Measurements from ENCODE around the gene XKRX. TPM values are rescaled to one million over a fixed set of nuclear protein-coding genes. Genes with fewer than 3 reads are reported as not detected.

The XKRX gene
- total and polyA plus RNA-seq, 12 donors = 0.03 TPM; not detected in 11

GRCh38 chrX:100880368-100880767 lies 48.3 kb downstream of the XKRX start:
- Histone ChIP-seq H3K27me3 (peaks cover 0 to 52% (median 0%) of the 10 kb centered on the region in 7 donors), H3K9me3 (no peaks in the 10 kb centered on the region), H3K4me3 (no peak overlapping the region), H3K4me1 (no peaks in the 10 kb centered on the region), H3K27ac (no peak overlapping the region), H3K36me3 (no peaks in the 10 kb centered on the region)
- no peak for DNase-seq
- WGBS, 2 donors = 38 to 70% methylated on average over 2 of the region's 2 CpGs
- no peak for ATAC-seq
- intact Hi-C loops (cut with DNase I) = no loop called here
- TF ChIP-seq, protein P1, sequence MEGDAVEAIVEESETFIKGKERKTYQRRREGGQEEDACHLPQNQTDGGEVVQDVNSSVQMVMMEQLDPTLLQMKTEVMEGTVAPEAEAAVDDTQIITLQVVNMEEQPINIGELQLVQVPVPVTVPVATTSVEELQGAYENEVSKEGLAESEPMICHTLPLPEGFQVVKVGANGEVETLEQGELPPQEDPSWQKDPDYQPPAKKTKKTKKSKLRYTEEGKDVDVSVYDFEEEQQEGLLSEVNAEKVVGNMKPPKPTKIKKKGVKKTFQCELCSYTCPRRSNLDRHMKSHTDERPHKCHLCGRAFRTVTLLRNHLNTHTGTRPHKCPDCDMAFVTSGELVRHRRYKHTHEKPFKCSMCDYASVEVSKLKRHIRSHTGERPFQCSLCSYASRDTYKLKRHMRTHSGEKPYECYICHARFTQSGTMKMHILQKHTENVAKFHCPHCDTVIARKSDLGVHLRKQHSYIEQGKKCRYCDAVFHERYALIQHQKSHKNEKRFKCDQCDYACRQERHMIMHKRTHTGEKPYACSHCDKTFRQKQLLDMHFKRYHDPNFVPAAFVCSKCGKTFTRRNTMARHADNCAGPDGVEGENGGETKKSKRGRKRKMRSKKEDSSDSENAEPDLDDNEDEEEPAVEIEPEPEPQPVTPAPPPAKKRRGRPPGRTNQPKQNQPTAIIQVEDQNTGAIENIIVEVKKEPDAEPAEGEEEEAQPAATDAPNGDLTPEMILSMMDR (IDR thresholded peaks at IDR 0.05) = no peak

DNA sequence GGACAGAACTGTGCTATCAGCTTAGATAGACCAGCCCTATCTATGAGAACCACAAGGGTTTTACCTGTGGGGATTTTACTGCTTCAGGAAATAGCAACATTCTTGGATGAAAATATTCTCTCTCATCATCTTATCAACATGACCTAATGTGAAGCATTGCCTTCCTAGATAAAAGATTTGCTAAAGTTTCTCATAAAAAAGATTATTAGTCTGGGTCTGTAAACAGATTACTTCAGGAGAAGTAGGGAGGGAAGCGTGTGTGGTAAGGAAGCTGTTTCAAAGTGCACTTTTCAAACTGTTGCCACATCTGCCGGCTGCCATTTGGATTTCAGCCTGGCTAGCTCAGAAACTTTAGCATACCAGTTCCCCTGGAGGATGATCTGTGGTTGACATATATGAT lies 54.4 kb downstream of the XKRX start, which contains the start of gene NOX1:
NOX1 (minus strand) TSS at position 35 of the 400 bp plus-strand sequence. CDS start 220 bp downstream, outside the sequence.
- ATAC-seq (no peak), DNase-seq (no peak)
- 28 to 42% methylated on average over 2 of the region's 2 CpGs for WGBS, 2 donors
- Histone ChIP-seq H3K4me3 (no peak within 1 kb of the TSS), H3K27me3 (peaks cover 0 to 51% (median 0%) of the 10 kb centered on the region in 7 donors), H3K9me3 (no peaks in the 10 kb centered on the region), H3K36me3 (no peaks in the 10 kb centered on the region), H3K4me1 (no peaks in the 10 kb centered on the region), H3K27ac (no peak within 1 kb of the TSS)
- intact Hi-C loops (cut with DNase I) = no loop called here
- TF ChIP-seq, protein P1 (IDR thresholded peaks at IDR 0.05) = no peak

GRCh38 chrX:100871594-100872560 lies 56.8 kb downstream of the XKRX start:
- WGBS, 2 donors = 78% methylated on average over 9 of the region's 9 CpGs
- ATAC-seq = no peak
- TF ChIP-seq, protein P1 (IDR thresholded peaks at IDR 0.05) = no peak
- DNase-seq = no peak
- no peak overlapping the region for H3K4me3 ChIP-seq
- H3K4me1 ChIP-seq = no peaks in the 10 kb centered on the region
- H3K27ac ChIP-seq = no peak overlapping the region
- H3K27me3 ChIP-seq = peaks cover 0 to 34% (median 0%) of the 10 kb centered on the region in 7 donors
- H3K9me3 ChIP-seq = no peaks in the 10 kb centered on the region
- no peaks in the 10 kb centered on the region for H3K36me3 ChIP-seq
- intact Hi-C loops (cut with DNase I) = no loop called here

DNA sequence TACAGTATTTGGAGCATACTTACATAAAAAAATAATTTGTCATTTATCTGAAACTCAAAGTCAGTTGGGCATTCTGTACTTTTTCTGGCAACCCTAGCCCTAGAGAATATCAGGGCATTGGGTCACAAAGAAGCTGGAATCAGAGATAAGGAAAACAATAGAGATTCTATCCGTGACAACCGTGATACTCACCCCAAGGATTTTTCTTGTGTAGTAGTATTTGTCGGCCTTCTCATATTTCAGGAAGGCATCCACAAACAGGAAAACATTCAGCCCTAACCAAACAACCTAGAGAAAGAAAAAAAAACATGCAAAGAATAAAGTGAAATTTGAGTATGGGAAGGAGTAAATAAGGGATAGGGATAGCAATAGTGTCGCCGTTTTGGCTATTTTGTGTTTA lies 58.2 kb downstream of the XKRX start:
- whole genome bisulfite sequencing, 2 donors = 62 to 73% methylated on average over 5 of the region's 5 CpGs
- DNase-seq (no peak), ATAC-seq (no peak)
- Histone ChIP-seq H3K4me3 (no peak overlapping the region), H3K27ac (no peak overlapping the region), H3K27me3 (peaks cover 0 to 35% (median 0%) of the 10 kb centered on the region in 7 donors), H3K9me3 (no peaks in the 10 kb centered on the region), H3K36me3 (no peaks in the 10 kb centered on the region), H3K4me1 (no peaks in the 10 kb centered on the region)
- TF ChIP-seq, protein P1 (IDR thresholded peaks at IDR 0.05) = no peak
- intact Hi-C loops (cut with DNase I) = no loop called here

Measured in heart right ventricle (tissue), 16 donors.